Measurements from ENCODE around the gene GPR37L1.

GPR37L1 gene

DNA sequence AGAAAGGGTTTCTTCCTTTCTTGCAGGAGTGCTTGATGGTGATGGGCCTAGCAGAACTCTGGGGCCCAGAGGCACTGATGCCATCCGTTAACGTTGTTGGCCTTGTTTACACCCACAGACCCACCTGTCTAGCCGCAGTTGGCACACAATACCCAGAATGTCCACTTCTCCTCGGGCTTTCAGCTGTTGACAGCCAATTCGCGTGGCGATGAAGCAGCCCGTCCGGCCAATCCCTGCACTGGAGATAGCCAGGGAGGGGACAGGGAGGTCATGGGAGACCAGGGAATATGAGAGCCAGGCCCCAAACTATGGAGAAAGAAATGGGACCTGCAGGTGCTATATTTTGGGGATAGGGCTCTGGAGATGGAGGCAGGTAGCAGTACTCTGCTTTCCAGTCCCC is 27.5 kb downstream of the GPR37L1 start:
- no peak overlapping the region for H3K4me3 ChIP-seq (replicated peaks; ENCODE audit: low read depth, low read length)
- DNase-seq (ENCODE audit: extremely low read depth, low read depth): no peak
- no peak for TF ChIP-seq CTCF (IDR thresholded peaks at IDR 0.05; ENCODE audit: low read depth, low read length, missing control alignments)

- TF ChIP-seq CTCF (IDR thresholded peaks at IDR 0.05; ENCODE audit: low read depth, low read length, missing control alignments): no peak
- H3K4me3 ChIP-seq (replicated peaks; ENCODE audit: low read depth, low read length): no peak overlapping the region
- no peak for DNase-seq (ENCODE audit: extremely low read depth, low read depth)
These were observed 27.9 kb downstream of the GPR37L1 start for GRCh38 chr1:202150602-202151001.

DNA sequence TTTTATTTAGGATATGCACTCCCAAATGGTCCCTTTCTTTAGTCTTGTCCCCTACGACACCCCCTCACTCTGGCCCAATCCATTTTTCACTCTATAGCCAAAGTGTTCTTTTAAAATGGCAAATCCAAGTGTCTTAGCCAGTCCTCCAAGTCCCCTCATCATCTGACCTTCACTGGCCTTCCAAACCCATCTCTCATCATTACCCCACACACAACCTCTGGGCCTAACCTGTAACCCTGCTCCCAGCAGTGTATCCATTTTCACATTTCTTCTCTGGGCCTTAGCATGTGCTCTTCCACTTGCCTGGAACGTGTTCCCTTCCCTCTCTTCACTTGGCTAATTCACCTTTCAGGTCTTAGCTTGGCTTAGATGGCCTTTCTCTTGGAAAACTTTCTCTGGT is 28.3 kb downstream of the GPR37L1 start:
- no peak for DNase-seq (ENCODE audit: extremely low read depth, low read depth)
- no peak for TF ChIP-seq CTCF (IDR thresholded peaks at IDR 0.05; ENCODE audit: low read depth, low read length, missing control alignments)
- H3K4me3 ChIP-seq (replicated peaks; ENCODE audit: low read depth, low read length): no peak overlapping the region

- DNase-seq (ENCODE audit: extremely low read depth, low read depth): no peak
- TF ChIP-seq CTCF (IDR thresholded peaks at IDR 0.05; ENCODE audit: low read depth, low read length, missing control alignments): no peak
- H3K4me3 ChIP-seq (replicated peaks; ENCODE audit: low read depth, low read length): no peak overlapping the region
These were observed 29.7 kb downstream of the GPR37L1 start for GRCh38 chr1:202152399-202152798.

DNA sequence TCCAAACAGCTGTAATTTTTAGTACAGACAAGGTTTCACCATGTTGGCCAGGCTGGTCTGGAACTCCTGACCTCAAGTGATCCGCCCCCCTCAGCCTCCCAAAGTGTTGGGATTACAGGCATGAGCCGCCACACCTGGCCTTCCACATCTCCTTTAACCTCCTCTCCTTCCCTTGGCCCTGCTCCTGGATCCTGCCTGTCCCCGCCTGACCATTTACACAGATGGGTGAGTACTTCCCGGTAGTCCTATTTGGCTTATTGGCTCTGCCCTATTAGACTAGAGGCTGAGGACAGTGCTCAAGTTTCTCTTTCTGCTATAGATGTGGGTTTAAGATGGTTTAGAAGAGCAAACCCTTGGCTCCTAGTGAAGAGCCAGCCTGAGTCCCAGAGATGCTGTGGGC is 30.6 kb downstream of the GPR37L1 start:
- no peak overlapping the region for H3K4me3 ChIP-seq (replicated peaks; ENCODE audit: low read depth, low read length)
- no peak for TF ChIP-seq CTCF (IDR thresholded peaks at IDR 0.05; ENCODE audit: low read depth, low read length, missing control alignments)
- DNase-seq (ENCODE audit: extremely low read depth, low read depth): no peak

GRCh38 chr1:202154148-202154765 is 31.5 kb downstream of the GPR37L1 start:
- no peak overlapping the region for H3K4me3 ChIP-seq (replicated peaks; ENCODE audit: low read depth, low read length)
- TF ChIP-seq CTCF (IDR thresholded peaks at IDR 0.05; ENCODE audit: low read depth, low read length, missing control alignments): no peak
- no peak for DNase-seq (ENCODE audit: extremely low read depth, low read depth)

All from HFF-Myc (cell line).